Thyroid gland (tissue), 4 donors: ENCODE measurements around the gene MRPL48. TPM values are rescaled to one million over a fixed set of nuclear protein-coding genes. Genes with fewer than 3 reads are reported as not detected.

Source experiments
- DNase-seq, 2 donors: peaks; one replicate each; pipeline ENCODE4 v3.0.0-alpha.2; 2019
- H3K27ac ChIP-seq, 3 donors: fragments of 200-600 bp; sonication (generic); 1 replicate in 2 of 3; 2 replicates in 1 of 3; pipeline ENCODE4 v1.5.1; 2016 to 2019; ENCODE audit warnings: mild to moderate bottlenecking in 1 of 3, moderate library complexity in 1 of 3
- H3K27me3 ChIP-seq: fragments of 200-600 bp; sonication (generic); one replicate; pipeline ENCODE4 v1.5.1; 2019
- H3K36me3 ChIP-seq, 2 donors: fragments of 200-600 bp; sonication (generic); one replicate each; pipeline ENCODE4 v1.5.1; 2016 to 2019
- H3K4me1 ChIP-seq, 2 donors: fragments of 200-600 bp; sonication (generic); one replicate each; pipeline ENCODE4 v1.5.1; 2017 to 2019
- H3K4me3 ChIP-seq, 3 donors: fragments of 200-600 bp; sonication (generic); replicated peaks in 1 of 3; 1 replicate in 2 of 3; 2 replicates in 1 of 3; pipeline ENCODE4 v1.5.1; 2016; ENCODE audit warnings: mild to moderate bottlenecking in 1 of 3
- H3K9me3 ChIP-seq: fragments of 200-600 bp; sonication (generic); one replicate; pipeline ENCODE4 v1.5.1; 2017
- CTCF ChIP-seq, 6 experiments: fragments of 200-600 bp in 3 of 6; fragments of 450-650 bp in 3 of 6; sonication (generic) in 3 of 6; IDR thresholded peaks; one replicate each; pipeline ENCODE4 v1.5.1; 2016 to 2019; ENCODE audit warnings: antibody characterized with exemption in 6 of 6, mild to moderate bottlenecking in 2 of 6, inconsistent platforms in 1 of 6, moderate library complexity in 1 of 6
- POLR2A ChIP-seq, 2 donors: fragments of 450-650 bp; IDR thresholded peaks; one replicate each; pipeline ENCODE4 v1.6.1; 2017; ENCODE audit warnings: antibody characterized with exemption in 2 of 2, mild to moderate bottlenecking in 2 of 2, moderate library complexity in 1 of 2
- whole genome bisulfite sequencing, 2 donors: methylation state at CpG; one replicate each; pipeline ENCODE4 v1.1.5; 2017; 5-methylcytosine and 5-hydroxymethylcytosine counted together
- intact Hi-C: fragments of 100-400 bp; cut with DNase I; formaldehyde crosslinking; loops from one replicate; pipeline ENCODE4 v1.15.1; 2023
- total RNA-seq, 4 donors: library from RNA; depleted of rRNA; stranded (reverse); fragments of >200 nt; gene quantifications; one replicate each; pipeline ENCODE4 v1.2.3, GENCODE V29; 2016

MRPL48 gene
- total RNA-seq, 4 donors from 2014 or later: 16.0 to 38.5 (median 29.8) TPM

- Histone ChIP-seq H3K4me1 (peaks cover 0 to 4% of the 10 kb centered on the region in 2 donors), H3K9me3 (no peaks in the 10 kb centered on the region), H3K36me3 (peaks cover 6% of the 10 kb centered on the region in 2 donors), H3K4me3 (no peak overlapping the region), H3K27ac (no peak overlapping the region), H3K27me3 (no peaks in the 10 kb centered on the region)
- TF ChIP-seq CTCF (IDR thresholded peaks at IDR 0.05) (no peak), POLR2A (IDR thresholded peaks at IDR 0.05) (no peak)
- intact Hi-C loops: no loop called here
- 76 to 81% methylated on average over 2 of the region's 2 CpGs for WGBS, 2 donors
- DNase-seq: no peak
Measured at GRCh38 chr11:73866586-73866996, 78.9 kb downstream of the MRPL48 start.

GRCh38 chr11:73869332-73869949, 81.8 kb downstream of the MRPL48 start:
- H3K27ac ChIP-seq: peak overlapping the region in 1 of 3 donors; percentile 15
- no peaks in the 10 kb centered on the region for H3K9me3 ChIP-seq
- peak; percentile 14 to 32 for DNase-seq
- WGBS, 2 donors: 17 to 38% methylated on average over 1 of the region's 1 CpG
- H3K36me3 ChIP-seq: peaks cover 17 to 18% of the 10 kb centered on the region in 2 donors
- intact Hi-C loops: no loop called here
- no peaks in the 10 kb centered on the region for H3K27me3 ChIP-seq
- TF ChIP-seq CTCF (IDR thresholded peaks at IDR 0.05) (no peak), POLR2A (IDR thresholded peaks at IDR 0.05) (no peak)
- no peak overlapping the region for H3K4me3 ChIP-seq
- no peaks in the 10 kb centered on the region for H3K4me1 ChIP-seq

- Histone ChIP-seq H3K27me3 (no peaks in the 10 kb centered on the region), H3K4me1 (peaks cover 0 to 2% of the 10 kb centered on the region in 2 donors), H3K27ac (no peak overlapping the region), H3K36me3 (peaks cover 14 to 15% of the 10 kb centered on the region in 2 donors), H3K9me3 (no peaks in the 10 kb centered on the region), H3K4me3 (no peak overlapping the region)
- TF ChIP-seq POLR2A (IDR thresholded peaks at IDR 0.05): no peak
- no peak for TF ChIP-seq CTCF (IDR thresholded peaks at IDR 0.05)
- 92% methylated on average over 3 of the region's 3 CpGs for WGBS, 2 donors
- no peak for DNase-seq
- intact Hi-C loops: no loop called here
Measured at GRCh38 chr11:73870261-73870660, 82.6 kb downstream of the MRPL48 start.

- intact Hi-C loops: no loop called here
Measured at GRCh38 chr11:73872749-73873357, 85.2 kb downstream of the MRPL48 start.

More at GRCh38 chr11:73872749-73873357, 85.2 kb downstream of the MRPL48 start:
- H3K36me3 ChIP-seq: peaks cover 14 to 15% of the 10 kb centered on the region in 2 donors
- no peak overlapping the region for H3K27ac ChIP-seq
- H3K9me3 ChIP-seq: no peaks in the 10 kb centered on the region
- no peak for DNase-seq
- 93 to 96% methylated on average over 9 of the region's 9 CpGs for WGBS, 2 donors
- TF ChIP-seq POLR2A (IDR thresholded peaks at IDR 0.05) (no peak), CTCF (IDR thresholded peaks at IDR 0.05) (no peak)
- H3K4me3 ChIP-seq: no peak overlapping the region
- no peaks in the 10 kb centered on the region for H3K27me3 ChIP-seq
- H3K4me1 ChIP-seq: peaks cover 12 to 14% of the 10 kb centered on the region in 2 donors
